GM19455 (cell line): Measurements from ENCODE around the gene GSX1.

Source experiments
- ATAC-seq: cut with Tn5 transposase; IDR thresholded peaks from one replicate; pipeline ENCODE4 v1.9.1; 2021; ENCODE audit not compliant: unreplicated experiment

GSX1 gene

DNA sequence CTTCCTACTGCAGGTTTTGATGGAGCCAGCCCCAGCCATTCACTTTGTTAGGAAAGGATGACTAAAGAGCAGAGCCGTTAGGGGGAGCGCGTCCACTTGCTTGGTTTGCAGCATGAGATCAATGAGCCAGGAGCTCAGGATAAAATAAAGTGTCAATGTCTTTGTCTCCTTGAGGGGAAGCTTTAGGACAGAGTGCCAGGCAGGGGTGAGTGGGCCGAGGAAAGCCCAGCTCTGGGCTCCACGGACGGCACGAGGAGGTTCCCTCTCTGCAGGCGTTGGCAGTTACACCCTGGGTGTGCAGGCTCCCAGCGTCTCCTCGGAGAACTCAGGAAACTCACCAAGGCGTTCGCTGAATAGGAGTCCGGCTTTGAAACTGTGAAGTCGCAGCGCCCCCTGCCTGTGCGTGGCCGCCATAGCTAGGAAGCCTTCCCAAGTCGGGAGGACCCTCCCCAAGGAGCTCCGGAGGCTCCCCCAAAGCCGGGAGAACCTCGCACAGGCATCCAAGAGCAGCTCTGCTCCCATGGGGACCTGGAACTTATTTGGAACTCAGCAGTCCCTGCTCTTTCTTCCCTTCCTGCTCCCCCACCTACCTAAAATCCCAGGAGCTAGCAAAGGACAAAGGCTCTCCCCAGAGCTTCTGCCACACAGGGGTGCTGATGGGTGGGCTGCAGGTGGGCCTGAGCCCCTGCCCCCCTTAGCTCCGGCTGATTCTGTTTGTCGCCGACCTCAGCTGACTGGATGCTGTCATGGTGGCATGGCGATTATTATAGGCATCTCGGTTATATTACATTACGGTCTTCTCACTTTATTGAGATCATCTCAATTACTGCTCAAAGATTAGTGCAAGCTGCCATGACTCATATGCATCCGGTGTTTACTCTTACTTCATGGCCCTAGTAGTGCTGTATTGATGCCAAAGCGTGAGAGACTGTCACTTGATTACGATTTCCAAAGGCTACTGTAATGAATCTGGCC is 34.4 kb downstream of the GSX1 start:
- ATAC-seq = no peak

DNA sequence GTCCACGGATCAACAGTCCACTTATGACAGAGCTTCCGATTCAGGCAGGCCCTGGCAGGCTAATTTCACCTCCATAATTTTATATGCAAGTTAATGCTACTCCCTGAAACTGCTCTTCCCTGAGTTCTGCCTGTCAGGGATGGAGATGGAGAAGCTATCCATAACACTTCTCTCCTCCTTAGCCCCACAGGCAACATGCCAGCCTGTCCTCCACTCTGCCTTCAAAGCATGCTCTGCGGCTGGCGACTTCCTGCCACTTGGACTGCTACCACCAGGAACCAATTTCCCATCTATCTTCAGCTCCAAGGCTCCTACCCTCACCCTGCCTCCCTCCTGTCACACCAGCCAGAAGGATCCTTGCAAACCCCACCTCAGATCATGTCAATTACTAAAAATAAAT is 35.4 kb downstream of the GSX1 start:
- ATAC-seq = no peak

DNA sequence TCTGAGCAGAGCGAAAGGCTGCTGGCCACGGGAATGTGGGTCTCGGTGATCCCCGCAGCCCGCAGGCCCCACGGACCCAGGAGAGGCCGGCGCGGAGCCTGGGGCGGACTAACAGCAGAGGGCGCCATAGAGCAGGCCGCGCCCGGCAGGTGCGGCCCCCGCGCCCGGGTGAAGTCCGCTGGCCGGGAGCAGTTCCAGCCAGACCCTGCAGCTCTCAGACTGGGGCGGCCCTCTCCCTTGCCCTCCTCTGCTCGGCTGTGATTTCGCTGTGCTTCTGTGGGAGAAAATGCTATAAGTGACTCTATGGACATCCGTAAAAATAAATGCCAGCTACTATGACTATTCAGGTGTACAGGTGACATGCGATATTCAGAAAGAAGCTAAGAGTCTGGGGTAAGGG is 37.7 kb downstream of the GSX1 start:
- no peak for ATAC-seq

DNA sequence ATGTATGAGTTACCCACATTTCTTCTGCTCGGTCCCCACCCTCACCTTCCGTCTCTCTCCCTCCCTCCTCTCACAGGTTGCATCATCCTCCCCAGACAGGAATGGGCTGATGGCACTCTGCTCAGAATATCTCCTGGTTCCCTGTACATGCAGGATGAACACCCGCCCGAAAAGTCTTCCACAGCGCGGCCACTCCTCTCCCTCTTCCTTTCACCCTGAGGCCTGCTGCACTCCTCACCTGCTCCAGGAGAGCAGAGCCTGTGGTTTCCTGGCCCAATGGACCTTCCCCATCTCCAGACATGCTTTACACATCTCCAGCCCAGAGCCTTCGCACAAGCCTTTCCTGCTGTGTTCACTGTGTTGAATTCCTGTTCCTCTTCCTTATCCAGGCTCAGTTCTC is 40.9 kb downstream of the GSX1 start:
- ATAC-seq = no peak

DNA sequence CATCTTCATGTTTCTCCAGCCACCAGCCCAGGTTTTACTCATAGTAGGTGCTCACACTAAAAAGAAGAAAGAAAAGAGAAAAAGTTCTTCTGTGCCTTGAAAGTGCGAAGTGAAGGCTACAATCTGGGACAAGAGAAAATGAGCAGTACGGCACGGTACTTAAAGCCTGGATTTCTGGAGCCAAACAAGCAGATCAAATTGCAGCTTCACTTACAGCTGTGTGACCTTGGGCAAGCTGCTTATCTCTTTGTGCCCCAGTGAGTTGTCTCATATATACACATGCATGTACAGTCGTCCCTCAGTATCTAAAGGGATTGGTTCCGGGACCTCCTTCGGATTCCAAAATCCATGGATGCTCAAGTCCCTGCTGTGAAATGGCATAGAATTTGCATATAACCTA is 41.8 kb downstream of the GSX1 start:
- ATAC-seq = no peak

DNA sequence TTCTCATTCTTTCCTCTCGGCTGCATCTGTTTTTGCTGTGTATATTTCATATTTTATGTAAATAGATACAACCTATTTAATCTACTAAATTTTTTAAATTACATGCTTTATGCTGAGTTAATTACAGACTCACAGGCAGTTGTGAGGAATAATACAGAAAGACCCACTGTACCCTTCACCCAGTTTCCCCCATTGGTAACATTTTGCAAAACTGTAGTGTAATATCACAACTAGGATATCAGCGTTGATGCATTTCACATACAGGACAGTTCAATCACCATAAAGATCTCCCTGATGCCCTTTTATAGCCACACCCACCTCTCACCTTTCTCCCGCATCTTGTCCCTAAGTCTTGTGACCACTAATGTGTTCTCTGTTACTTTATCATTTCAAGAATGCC is 43.5 kb downstream of the GSX1 start:
- ATAC-seq = no peak

DNA sequence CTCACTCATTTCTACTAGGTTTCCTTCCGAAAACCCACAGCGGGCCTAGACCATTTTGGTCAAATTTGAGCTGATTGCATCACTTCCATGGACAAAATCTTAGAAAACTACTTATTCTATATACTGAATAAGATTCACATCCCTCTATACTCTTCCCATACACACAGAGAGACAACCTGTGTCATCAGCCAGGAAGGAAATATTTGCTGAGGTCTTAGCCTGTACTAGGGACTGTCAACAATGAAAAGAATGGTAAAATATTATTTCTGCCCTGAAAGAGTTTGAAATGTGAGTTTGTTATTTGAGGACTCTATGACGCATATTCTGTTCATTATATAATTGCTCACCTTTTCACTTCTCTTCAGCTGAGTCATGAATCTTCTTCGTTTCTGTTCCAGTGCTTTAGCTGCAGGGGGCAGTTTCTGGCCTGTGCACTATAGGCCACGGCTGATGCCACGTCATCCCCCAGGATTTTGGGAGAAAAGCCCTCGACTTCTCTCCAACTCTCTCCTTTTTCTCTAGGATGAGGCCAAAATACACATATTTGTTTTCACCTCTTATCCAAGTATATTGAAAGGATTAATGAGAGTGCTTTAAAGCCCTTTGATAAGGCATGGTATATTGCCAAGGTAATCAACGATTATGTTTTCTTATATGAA is 47.7 kb downstream of the GSX1 start:
- ATAC-seq = no peak

DNA sequence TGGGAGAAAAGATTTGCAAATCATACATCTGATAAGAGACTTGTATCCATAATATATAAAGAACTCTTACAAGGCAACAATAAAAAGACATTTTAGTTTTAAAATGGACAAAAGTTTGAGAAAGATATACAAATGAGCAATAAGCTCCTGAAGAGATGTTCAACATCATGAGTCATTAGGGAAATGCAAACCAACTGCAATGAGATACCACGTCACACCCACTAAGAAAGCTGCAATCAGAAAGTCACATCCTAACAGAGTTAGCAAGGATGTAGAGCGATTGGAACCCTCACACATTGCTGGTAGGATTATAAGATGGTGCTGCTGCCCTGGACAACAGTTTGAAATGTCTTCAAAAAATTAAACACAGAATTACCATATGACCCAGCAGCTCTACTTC is 50.3 kb downstream of the GSX1 start:
- no peak for ATAC-seq
